ENCODE measurements around the gene RNLS. TPM values are rescaled to one million over a fixed set of nuclear protein-coding genes. Genes with fewer than 3 reads are reported as not detected.

The RNLS gene
- total RNA-seq, 1 experiment from 2014 or later, result not detected

DNA sequence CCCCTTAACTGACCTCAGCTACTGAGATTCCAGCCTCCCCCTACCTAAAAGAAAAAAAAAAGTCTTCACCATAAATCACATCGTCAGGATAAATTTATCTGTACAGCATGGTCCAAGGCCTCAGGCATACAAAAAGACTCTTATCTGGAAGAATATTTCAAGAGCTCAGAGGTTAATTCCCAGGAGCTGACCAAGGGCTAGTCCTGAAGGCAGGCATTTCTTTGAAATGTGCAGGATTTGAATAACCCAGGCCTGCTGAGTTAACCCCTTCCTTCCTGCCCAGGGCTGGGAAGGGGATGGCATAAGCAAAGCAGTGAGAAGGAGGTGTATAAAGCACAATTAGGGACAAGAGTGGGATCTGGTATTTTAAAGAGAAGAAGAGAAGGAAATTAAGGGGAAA, 111.2 kb downstream of the RNLS start:
- DNase-seq (ENCODE audit: low read depth, low spot score), result no peak
- H3K27me3 ChIP-seq (ENCODE audit: insufficient read depth, low read length), result no peaks in the 10 kb centered on the region
- ATAC-seq, result no peak

DNA sequence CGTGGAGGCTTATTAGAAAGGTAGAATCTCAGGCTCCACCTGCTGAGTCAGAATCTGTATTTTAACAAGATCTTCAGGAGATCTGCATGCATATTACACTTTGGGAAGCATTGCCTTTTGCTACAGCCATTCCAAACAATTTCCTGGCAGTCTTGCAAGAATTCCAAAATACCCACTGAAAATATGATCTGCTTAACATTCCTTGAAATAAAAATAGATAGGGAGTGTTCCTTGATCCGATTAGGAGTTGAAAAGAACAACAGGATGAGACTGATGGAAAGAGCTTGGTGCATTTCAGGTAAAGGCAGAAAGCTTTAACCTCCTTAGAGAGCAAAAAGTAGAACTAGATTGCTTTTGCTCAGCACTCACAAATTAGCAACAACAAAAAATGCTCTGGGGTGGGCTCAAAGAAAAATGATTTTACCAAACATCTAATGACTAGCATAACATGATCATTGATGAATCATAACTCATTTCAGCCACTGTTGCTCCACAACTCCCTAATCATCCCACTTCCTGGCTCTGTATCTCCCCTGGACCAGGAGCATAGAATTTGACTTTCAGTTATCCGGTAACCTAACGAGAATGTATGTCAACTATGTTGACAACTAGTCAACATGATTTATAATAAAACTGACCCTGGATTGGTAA, 115.2 kb downstream of the RNLS start:
- BruUV-seq (replicated peaks), result no TSS peak
- intact Hi-C loops (cut with micrococcal nuclease), result no loop called here
- Histone ChIP-seq H4K20me1 (ENCODE audit: insufficient read depth) (no peaks in the 10 kb centered on the region), H3K9ac (ENCODE audit: low read length) (no peak overlapping the region), H3K4me3 (replicated peaks in 1 of 2; ENCODE audit: low read depth in 1 of 2, low read length in 2 of 2) (no peak overlapping the region), H3K36me3 (ENCODE audit: control insufficient read depth in 1 of 2, insufficient read depth in 2 of 2, low read length in 2 of 2) (no peaks in the 10 kb centered on the region), H3K27me3 (ENCODE audit: insufficient read depth, low read length) (no peaks in the 10 kb centered on the region), H3K9me3 (ENCODE audit: control insufficient read depth in 1 of 2, insufficient read depth in 1 of 2, low read depth in 1 of 2, low read length in 2 of 2) (no peaks in the 10 kb centered on the region), H3K4me1 (ENCODE audit: control insufficient read depth in 1 of 2, insufficient read depth in 2 of 2, low read length in 2 of 2) (no peaks in the 10 kb centered on the region), H3K4me2 (ENCODE audit: low read length) (no peak overlapping the region), H2AFZ (ENCODE audit: low read depth, low read length, poor library complexity, severe bottlenecking) (no peak overlapping the region), H3K27ac (ENCODE audit: low read depth, low read length) (no peak overlapping the region), H3K9me2 (ENCODE audit: insufficient read depth) (no peaks in the 10 kb centered on the region), H3K79me2 (ENCODE audit: insufficient read depth, low read length) (no peaks in the 10 kb centered on the region)
- CTCF ChIA-PET, result no interaction called here
- no peak for DNase-seq (ENCODE audit: low read depth, low spot score)
- POLR2A ChIA-PET, result no interaction called here
- RAD21 ChIA-PET (ENCODE audit: low non-redundant PET in 1 of 2, low total read pairs in 2 of 2, uncharacterized antibody in 2 of 2, unreplicated experiment in 2 of 2), result no interaction called here
- no peak for ATAC-seq
- TF ChIP-seq CEBPB (IDR thresholded peaks at IDR 0.05; ENCODE audit: low read depth) (no peak), EZH2 (IDR thresholded peaks at IDR 0.05) (no peak), ZFX (IDR thresholded peaks at IDR 0.05) (no peak), CBX3 (IDR thresholded peaks at IDR 0.05; ENCODE audit: low read depth) (no peak), POLR2AphosphoS5 (IDR thresholded peaks at IDR 0.05; ENCODE audit: low read depth, low read length) (no peak), YY1 (IDR thresholded peaks at IDR 0.05; ENCODE audit: extremely low read depth, insufficient replicate concordance, low read depth, low read length) (no peak), ZBTB33 (IDR thresholded peaks at IDR 0.05; ENCODE audit: extremely low read depth, insufficient replicate concordance, low read length) (no peak), SP1 (IDR thresholded peaks at IDR 0.05; ENCODE audit: low read depth) (no peak)

More for the DNA sequence above, 111.2 kb downstream of the RNLS start:
- no peak overlapping the region for H2AFZ ChIP-seq (ENCODE audit: low read depth, low read length, poor library complexity, severe bottlenecking)
- H3K9me3 ChIP-seq (ENCODE audit: control insufficient read depth in 1 of 2, insufficient read depth in 1 of 2, low read depth in 1 of 2, low read length in 2 of 2), result no peaks in the 10 kb centered on the region
- POLR2A ChIA-PET, result no interaction called here
- peaks cover 3 to 11% of the 10 kb centered on the region in 2 experiments; a peak in 3 of 4 replicates for H3K4me1 ChIP-seq (ENCODE audit: control insufficient read depth in 1 of 2, insufficient read depth in 2 of 2, low read length in 2 of 2)
- no TSS peak for BruUV-seq (replicated peaks)
- RAD21 ChIA-PET (ENCODE audit: low non-redundant PET in 1 of 2, low total read pairs in 2 of 2, uncharacterized antibody in 2 of 2, unreplicated experiment in 2 of 2), result no interaction called here
- TF ChIP-seq EZH2phosphoT487 (IDR thresholded peaks at IDR 0.05; ENCODE audit: borderline replicate concordance), result no peak
- CTCF ChIA-PET, result no interaction called here
- H3K4me3 ChIP-seq (replicated peaks in 1 of 2; ENCODE audit: low read depth in 1 of 2, low read length in 2 of 2), result no peak overlapping the region
- H3K9ac ChIP-seq (ENCODE audit: low read length), result no peak overlapping the region
- H3K27ac ChIP-seq (ENCODE audit: low read depth, low read length), result no peak overlapping the region
- H4K20me1 ChIP-seq (ENCODE audit: insufficient read depth), result no peaks in the 10 kb centered on the region
- no peaks in the 10 kb centered on the region; the same call in 1 of the 2 replicates for H3K9me2 ChIP-seq (ENCODE audit: insufficient read depth)
- H3K36me3 ChIP-seq (ENCODE audit: control insufficient read depth in 1 of 2, insufficient read depth in 2 of 2, low read length in 2 of 2), result no peaks in the 10 kb centered on the region
- intact Hi-C loops (cut with micrococcal nuclease), result no loop called here
- no peaks in the 10 kb centered on the region for H3K79me2 ChIP-seq (ENCODE audit: insufficient read depth, low read length)
- H3K4me2 ChIP-seq (ENCODE audit: low read length), result no peak overlapping the region

Measured in HCT116 (cell line).